Measurements from ENCODE around the gene CBFA2T2.

The CBFA2T2 gene

DNA sequence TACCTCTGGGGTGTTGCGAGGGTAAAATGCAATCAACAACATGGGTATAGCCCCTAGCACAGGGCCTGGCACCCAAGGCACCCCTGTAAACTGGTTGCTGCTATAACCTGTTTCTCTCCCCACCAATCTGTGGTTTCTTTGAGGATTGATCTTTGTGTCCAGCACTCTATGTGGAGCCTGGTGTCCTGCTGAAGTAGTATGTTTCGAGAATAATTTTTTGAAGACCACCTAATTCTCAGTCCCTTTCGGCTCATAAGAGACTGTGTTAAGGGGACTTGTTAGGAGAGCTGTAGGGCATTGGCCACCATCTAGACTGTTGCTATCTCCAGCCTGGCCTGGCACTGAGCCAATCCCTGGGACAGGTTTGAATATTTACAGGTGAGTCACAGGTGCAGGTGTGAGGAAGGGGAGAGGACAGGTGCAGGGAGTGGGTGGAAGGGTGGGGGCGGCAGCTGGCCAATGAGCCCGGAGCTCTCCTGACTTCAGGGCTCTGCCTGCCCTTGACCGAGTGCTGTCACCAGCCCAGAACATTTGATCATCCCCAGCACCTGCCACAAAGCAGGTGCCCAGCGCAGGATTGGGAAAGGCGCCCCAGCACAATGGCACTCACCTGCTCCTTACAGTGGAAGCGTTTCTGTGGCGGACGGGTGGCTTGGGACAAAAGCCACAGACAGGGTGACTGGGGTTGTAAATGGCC lies 164.2 kb downstream of the CBFA2T2 start:
- H3K27ac ChIP-seq (ENCODE audit: low read depth, low read length, severe bottlenecking): no peak overlapping the region
- peaks cover 12% of the 10 kb centered on the region for H3K36me3 ChIP-seq (ENCODE audit: control insufficient read depth, insufficient read depth, low read length)
- H3K9me3 ChIP-seq (ENCODE audit: control insufficient read depth, low read length): no peaks in the 10 kb centered on the region
- WGBS, 2 experiments (ENCODE audit: insufficient coverage in 2 of 2): 92 to 93% methylated on average over 9 to 11 of the region's 11 CpGs
- H3K4me1 ChIP-seq (ENCODE audit: control insufficient read depth, insufficient read depth, low read length, poor library complexity, severe bottlenecking): no peaks in the 10 kb centered on the region
- H3K4me3 ChIP-seq (ENCODE audit: extremely low read depth, insufficient read depth, low read length, poor library complexity, severe bottlenecking): no peak overlapping the region

DNA sequence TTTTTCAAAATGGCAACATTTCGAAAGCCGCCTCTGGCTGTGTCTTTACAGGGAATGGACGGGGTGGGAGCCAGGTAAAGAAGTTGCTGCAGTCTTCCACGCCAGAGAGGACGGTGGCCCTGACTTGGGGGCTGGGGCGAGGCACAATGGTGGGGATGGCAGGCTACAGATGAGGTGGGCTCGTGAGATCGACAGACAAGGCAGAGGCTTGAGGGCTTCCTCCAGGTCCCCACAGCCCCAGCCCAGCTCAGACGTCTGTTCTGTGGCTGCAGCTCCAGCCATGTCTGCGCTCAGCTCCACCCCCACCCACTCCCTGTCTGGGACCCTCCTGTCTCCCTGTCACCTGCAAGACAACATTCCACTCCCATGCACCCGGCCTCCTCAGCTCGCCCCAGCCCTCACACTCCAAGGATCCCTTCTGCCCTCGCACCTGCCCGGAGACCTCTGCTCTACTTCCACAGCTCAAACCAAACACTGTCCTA lies 164.8 kb downstream of the CBFA2T2 start:
- no peaks in the 10 kb centered on the region for H3K4me1 ChIP-seq (ENCODE audit: control insufficient read depth, insufficient read depth, low read length, poor library complexity, severe bottlenecking)
- no peaks in the 10 kb centered on the region for H3K9me3 ChIP-seq (ENCODE audit: control insufficient read depth, low read length)
- H3K4me3 ChIP-seq (ENCODE audit: extremely low read depth, insufficient read depth, low read length, poor library complexity, severe bottlenecking): no peak overlapping the region
- WGBS, 2 experiments (ENCODE audit: insufficient coverage in 2 of 2): 91 to 92% methylated on average over 13 of the region's 14 CpGs
- H3K36me3 ChIP-seq (ENCODE audit: control insufficient read depth, insufficient read depth, low read length): peaks cover 17% of the 10 kb centered on the region
- H3K27ac ChIP-seq (ENCODE audit: low read depth, low read length, severe bottlenecking): no peak overlapping the region

DNA sequence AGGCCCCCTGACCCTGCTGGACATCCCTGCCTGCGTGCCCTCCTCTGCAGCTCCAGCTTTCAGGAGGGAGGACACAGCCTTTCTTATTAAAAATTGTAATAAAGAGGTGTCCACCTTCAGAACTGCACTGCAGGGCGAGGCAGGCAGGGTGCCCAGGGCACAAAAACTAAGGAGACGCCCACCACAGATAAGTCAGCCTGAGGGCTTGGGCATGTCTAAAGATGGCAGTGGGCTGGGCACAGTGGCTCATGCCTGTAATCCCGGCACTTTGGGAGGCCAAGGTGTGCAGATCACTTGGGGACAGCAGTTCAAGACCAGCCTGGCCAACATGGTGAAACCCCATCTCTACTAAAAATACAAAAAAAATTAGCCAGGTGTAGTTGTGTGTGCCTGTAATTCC lies 165.3 kb downstream of the CBFA2T2 start:
- Histone ChIP-seq H3K9me3 (ENCODE audit: control insufficient read depth, low read length) (no peaks in the 10 kb centered on the region), H3K4me1 (ENCODE audit: control insufficient read depth, insufficient read depth, low read length, poor library complexity, severe bottlenecking) (no peaks in the 10 kb centered on the region), H3K36me3 (ENCODE audit: control insufficient read depth, insufficient read depth, low read length) (peaks cover 22% of the 10 kb centered on the region), H3K27ac (ENCODE audit: low read depth, low read length, severe bottlenecking) (no peak overlapping the region), H3K4me3 (ENCODE audit: extremely low read depth, insufficient read depth, low read length, poor library complexity, severe bottlenecking) (no peak overlapping the region)
- 92 to 100% methylated on average over 3 of the region's 4 CpGs for WGBS, 2 experiments (ENCODE audit: insufficient coverage in 2 of 2)

DNA sequence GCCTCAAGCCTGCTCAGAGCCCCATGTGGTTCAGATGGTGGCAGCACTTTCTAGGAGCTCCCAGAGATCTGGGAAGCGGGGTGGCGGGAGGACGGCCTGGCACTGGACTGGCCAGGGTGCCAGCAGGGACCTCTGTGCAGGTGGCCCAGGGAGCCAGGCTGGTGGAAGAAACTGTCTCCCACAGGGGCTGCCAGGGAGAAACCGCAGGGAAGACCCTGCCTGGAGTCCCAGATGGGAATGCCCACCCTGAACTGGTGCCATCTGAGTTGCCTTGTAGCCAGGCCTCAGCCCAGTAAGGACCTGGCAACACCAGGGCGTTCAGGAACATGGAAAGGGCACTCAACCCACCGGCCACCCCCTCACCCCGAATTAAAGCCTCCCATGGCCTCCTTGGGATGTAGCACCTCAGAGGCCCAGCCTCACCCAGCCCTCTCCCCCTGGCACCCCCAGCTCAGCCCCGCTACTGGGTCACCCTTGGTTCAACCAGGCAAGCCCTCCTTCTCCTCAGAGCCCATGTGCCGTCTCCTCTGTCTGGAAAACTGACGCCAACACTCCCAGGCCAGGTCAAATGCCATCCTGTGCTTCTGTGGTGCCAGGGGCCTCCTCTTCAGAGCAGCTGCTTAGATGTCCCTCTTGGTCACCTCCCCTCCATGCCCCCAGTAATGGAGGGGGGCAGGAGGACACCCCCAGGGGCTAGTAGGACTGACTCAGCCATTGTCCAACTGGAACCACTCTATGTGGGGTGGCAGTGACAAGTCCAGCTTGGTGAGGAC lies 166.3 kb downstream of the CBFA2T2 start:
- Histone ChIP-seq H3K9me3 (ENCODE audit: control insufficient read depth, low read length) (no peaks in the 10 kb centered on the region), H3K4me1 (ENCODE audit: control insufficient read depth, insufficient read depth, low read length, poor library complexity, severe bottlenecking) (no peaks in the 10 kb centered on the region), H3K27ac (ENCODE audit: low read depth, low read length, severe bottlenecking) (no peak overlapping the region), H3K36me3 (ENCODE audit: control insufficient read depth, insufficient read depth, low read length) (peaks cover 25% of the 10 kb centered on the region), H3K4me3 (ENCODE audit: extremely low read depth, insufficient read depth, low read length, poor library complexity, severe bottlenecking) (no peak overlapping the region)
- 92 to 96% methylated on average over 8 to 10 of the region's 10 CpGs for WGBS, 2 experiments (ENCODE audit: insufficient coverage in 2 of 2)

DNA sequence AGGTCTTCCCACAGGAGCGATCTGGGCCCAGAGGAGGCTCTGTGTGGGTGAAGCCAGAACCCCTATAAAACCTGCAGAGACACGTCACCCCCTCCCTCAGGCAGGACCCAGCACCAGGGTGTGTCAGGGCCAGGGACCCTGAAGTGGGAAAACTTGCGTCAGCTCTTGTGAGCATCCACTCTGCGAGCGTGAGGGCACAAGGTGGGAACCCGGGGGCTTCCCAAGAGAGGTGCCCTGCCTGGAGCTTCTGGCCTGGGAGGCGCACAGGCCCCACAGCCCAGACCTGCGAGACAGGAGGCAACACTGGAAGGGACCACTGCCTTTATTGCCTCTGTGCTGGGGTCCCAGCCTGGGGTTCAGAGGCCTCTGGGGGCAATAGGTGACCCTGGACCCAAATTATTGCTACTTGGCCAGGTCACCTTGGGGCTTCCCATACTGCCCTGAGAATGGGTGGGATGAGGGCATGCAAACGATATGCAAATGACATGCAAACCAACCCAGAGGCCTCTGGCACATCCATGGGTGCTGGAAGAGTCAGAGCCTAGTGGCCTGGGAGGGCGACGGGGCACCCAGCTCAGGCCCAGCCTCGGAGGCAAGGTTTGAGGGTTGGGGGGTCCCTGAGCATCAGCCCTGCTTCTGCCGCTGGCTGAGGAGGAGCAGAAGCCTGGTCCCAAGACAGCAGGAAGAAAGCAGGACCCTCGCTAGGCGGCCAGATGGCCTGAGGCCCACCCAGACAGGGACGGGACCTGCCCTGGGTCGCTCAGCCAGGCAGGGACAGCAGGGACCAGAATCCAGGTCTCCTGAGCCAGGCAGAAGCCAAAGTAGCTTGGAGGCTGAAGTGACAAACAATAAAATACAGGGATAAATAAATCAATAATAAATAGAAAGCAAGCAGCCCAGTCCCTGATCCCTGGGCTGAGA lies 167.1 kb downstream of the CBFA2T2 start:
- Histone ChIP-seq H3K36me3 (ENCODE audit: control insufficient read depth, insufficient read depth, low read length) (peaks cover 25% of the 10 kb centered on the region), H3K4me3 (ENCODE audit: extremely low read depth, insufficient read depth, low read length, poor library complexity, severe bottlenecking) (no peak overlapping the region), H3K27ac (ENCODE audit: low read depth, low read length, severe bottlenecking) (no peak overlapping the region), H3K4me1 (ENCODE audit: control insufficient read depth, insufficient read depth, low read length, poor library complexity, severe bottlenecking) (no peaks in the 10 kb centered on the region), H3K9me3 (ENCODE audit: control insufficient read depth, low read length) (no peaks in the 10 kb centered on the region)
- 92 to 95% methylated on average over 14 to 15 of the region's 17 CpGs for WGBS, 2 experiments (ENCODE audit: insufficient coverage in 2 of 2)

DNA sequence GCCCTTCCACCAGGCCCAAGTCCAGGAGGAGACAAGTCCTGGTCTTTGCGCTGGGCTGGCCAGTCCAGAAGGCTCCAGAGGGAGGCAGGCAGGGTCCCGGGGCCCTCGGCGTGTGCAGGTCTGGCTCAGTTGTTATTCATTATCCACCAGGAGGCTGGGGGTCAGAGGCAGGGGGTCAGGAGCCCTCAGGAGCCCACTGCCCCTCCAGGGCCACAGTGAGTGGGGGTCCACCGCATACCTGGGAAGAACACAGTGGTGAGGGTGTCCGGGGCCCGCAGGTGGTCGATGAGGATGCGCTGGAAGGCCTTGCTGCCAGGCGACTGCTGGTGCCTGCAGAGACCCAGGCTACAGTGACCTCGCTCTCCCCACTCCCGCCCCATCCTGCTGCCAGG lies 167.8 kb downstream of the CBFA2T2 start:
- Histone ChIP-seq H3K4me3 (ENCODE audit: extremely low read depth, insufficient read depth, low read length, poor library complexity, severe bottlenecking) (no peak overlapping the region), H3K36me3 (ENCODE audit: control insufficient read depth, insufficient read depth, low read length) (peaks cover 25% of the 10 kb centered on the region), H3K4me1 (ENCODE audit: control insufficient read depth, insufficient read depth, low read length, poor library complexity, severe bottlenecking) (no peaks in the 10 kb centered on the region), H3K9me3 (ENCODE audit: control insufficient read depth, low read length) (no peaks in the 10 kb centered on the region), H3K27ac (ENCODE audit: low read depth, low read length, severe bottlenecking) (no peak overlapping the region)
- WGBS, 2 experiments (ENCODE audit: insufficient coverage in 2 of 2): 95 to 99% methylated on average over 7 to 12 of the region's 12 CpGs

DNA sequence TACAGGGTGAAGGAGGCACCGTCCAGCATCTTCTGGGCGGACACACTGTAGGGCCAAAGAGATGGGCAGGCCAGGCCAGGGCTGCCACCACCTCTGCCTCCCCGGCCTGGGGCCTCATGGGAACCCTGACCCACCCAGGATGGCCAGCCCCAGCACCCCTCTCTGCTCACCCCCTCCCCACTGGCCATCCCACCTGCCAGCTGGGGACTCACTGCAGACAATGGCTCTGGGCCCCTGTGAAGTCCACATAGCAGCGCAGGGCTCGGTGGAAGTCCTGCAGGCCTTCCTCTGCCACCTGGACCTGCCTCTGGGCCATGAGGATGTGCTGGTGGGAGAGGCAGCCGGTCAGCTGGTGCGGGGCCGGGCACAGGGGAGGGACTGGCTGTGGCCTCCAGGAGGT lies 168.6 kb downstream of the CBFA2T2 start:
- H3K9me3 ChIP-seq (ENCODE audit: control insufficient read depth, low read length): no peaks in the 10 kb centered on the region
- H3K36me3 ChIP-seq (ENCODE audit: control insufficient read depth, insufficient read depth, low read length): peaks cover 25% of the 10 kb centered on the region
- H3K27ac ChIP-seq (ENCODE audit: low read depth, low read length, severe bottlenecking): no peak overlapping the region
- WGBS, 2 experiments (ENCODE audit: insufficient coverage in 2 of 2): 98% methylated on average over 5 to 7 of the region's 8 CpGs
- H3K4me1 ChIP-seq (ENCODE audit: control insufficient read depth, insufficient read depth, low read length, poor library complexity, severe bottlenecking): no peaks in the 10 kb centered on the region
- no peak overlapping the region for H3K4me3 ChIP-seq (ENCODE audit: extremely low read depth, insufficient read depth, low read length, poor library complexity, severe bottlenecking)

DNA sequence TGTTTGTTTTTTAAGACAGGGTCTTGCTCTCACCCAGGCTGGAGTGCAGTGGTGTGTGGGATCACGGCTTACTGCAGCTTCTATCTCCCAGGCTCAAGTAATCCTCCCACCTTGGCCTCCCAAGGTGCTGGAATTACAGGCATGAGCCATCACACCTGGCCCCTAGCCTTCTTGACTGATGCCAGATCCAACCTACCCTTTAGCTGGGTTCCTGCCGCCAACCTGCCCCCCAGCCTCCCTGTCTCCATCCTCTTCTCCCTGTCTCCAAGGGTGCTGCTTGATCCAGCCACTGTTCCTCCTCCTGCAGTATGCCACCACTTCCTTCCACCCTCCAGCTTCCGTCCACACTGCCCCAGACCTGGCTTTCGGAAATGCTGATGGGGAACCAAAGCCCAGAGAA lies 169.0 kb downstream of the CBFA2T2 start:
- no peak overlapping the region for H3K4me3 ChIP-seq (ENCODE audit: extremely low read depth, insufficient read depth, low read length, poor library complexity, severe bottlenecking)
- peaks cover 25% of the 10 kb centered on the region for H3K36me3 ChIP-seq (ENCODE audit: control insufficient read depth, insufficient read depth, low read length)
- 87 to 91% methylated on average over 4 of the region's 4 CpGs for WGBS, 2 experiments (ENCODE audit: insufficient coverage in 2 of 2)
- H3K27ac ChIP-seq (ENCODE audit: low read depth, low read length, severe bottlenecking): no peak overlapping the region
- no peaks in the 10 kb centered on the region for H3K4me1 ChIP-seq (ENCODE audit: control insufficient read depth, insufficient read depth, low read length, poor library complexity, severe bottlenecking)
- no peaks in the 10 kb centered on the region for H3K9me3 ChIP-seq (ENCODE audit: control insufficient read depth, low read length)

DNA sequence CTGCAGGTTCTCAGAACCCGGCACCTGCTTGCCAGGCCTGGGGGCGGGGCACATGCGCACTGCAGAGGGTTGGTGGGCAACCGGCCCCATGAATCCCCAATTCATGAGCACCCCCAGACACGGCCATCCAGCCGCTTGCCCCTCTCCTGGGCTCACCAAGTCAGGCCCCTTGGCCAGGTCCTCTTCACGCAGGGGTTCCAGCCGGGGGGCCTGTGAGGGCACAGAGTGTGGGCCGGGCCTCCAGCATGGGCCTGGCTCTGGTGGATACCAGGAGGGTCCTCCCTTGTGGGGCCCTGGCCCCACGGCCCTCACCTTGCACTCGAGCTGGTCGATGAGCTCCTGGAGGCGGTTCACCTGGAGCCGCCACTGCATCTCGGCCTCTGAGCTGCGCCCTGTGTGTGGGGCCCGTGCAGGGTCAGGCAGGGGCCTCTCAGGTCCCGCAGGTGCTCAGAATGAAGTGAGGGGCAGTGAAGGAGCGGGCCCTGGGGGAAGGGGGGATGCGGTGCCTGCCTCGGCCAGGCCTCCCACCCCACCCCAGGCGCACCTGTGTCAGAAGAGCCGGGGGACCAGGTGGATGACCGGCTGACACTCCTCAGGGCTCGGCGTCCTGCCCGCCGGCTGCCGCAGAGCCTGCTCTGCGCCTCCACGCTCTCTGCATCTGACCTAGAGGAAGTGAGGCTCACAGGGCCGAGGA lies 169.6 kb downstream of the CBFA2T2 start:
- 95% methylated on average over 24 to 27 of the region's 32 CpGs for WGBS, 2 experiments (ENCODE audit: insufficient coverage in 2 of 2)
- Histone ChIP-seq H3K9me3 (ENCODE audit: control insufficient read depth, low read length) (no peaks in the 10 kb centered on the region), H3K36me3 (ENCODE audit: control insufficient read depth, insufficient read depth, low read length) (peaks cover 25% of the 10 kb centered on the region), H3K4me3 (ENCODE audit: extremely low read depth, insufficient read depth, low read length, poor library complexity, severe bottlenecking) (no peak overlapping the region), H3K4me1 (ENCODE audit: control insufficient read depth, insufficient read depth, low read length, poor library complexity, severe bottlenecking) (peaks cover 3% of the 10 kb centered on the region), H3K27ac (ENCODE audit: low read depth, low read length, severe bottlenecking) (no peak overlapping the region)

DNA sequence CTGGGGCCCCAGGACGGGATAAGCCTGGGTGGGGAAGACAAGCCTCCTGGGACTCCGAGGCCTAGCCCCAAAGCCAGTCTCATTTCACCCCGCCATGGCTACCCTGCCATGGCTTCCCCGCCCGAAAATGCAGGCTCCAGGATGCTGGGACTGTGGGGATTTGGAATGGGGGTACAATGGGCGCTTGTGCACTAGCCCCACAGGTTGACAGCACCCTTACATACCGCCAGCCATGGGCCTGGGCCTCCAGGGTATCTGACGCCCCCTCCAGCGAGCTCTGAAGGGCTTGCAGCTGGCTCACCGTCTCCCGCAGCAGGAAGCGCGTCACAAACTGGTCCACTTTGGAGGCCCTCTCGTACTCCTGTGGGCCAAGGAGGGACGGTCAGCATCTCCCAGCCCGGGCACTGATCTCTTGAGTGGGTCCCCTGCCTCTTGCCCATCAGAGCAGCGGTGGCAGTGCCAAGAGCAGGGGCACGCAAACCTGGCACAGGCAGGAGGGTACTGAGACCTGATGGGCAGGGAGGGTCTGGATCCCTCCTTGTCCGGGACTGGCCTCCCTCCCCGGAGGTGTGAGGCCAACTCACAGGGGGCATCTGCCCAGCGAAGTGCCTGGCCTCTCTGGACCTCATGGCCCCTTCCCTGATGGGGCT lies 170.3 kb downstream of the CBFA2T2 start:
- 94% methylated on average over 18 of the region's 21 CpGs for WGBS, 2 experiments (ENCODE audit: insufficient coverage in 2 of 2)
- Histone ChIP-seq H3K36me3 (ENCODE audit: control insufficient read depth, insufficient read depth, low read length) (peaks cover 25% of the 10 kb centered on the region), H3K9me3 (ENCODE audit: control insufficient read depth, low read length) (no peaks in the 10 kb centered on the region), H3K4me3 (ENCODE audit: extremely low read depth, insufficient read depth, low read length, poor library complexity, severe bottlenecking) (no peak overlapping the region), H3K27ac (ENCODE audit: low read depth, low read length, severe bottlenecking) (no peak overlapping the region), H3K4me1 (ENCODE audit: control insufficient read depth, insufficient read depth, low read length, poor library complexity, severe bottlenecking) (peaks cover 3% of the 10 kb centered on the region)
